Endometrial microvascular endothelial cells (primary cell): Measurements from ENCODE around the gene PCDHGB4. TPM values are rescaled to one million over a fixed set of nuclear protein-coding genes. Genes with fewer than 3 reads are reported as not detected.
"Not testable (repeated sequence)": the region's sequence is repeated elsewhere in the genome, so short reads cannot be mapped to it uniquely, and the experiment has no call there.

ENCODE experiments used
- in situ Hi-C: cut with HindIII; loops from 2 replicates; pipeline ENCODE4 v1.10.0; 2017; ENCODE audit warnings: low sequenced_read_pairs, low pct_unique_long_range_greater_than_20kb; ENCODE audit errors: inconsistent ontology term
- total RNA-seq: library from RNA; depleted of rRNA; stranded (reverse); fragments of >200 nt; gene quantifications from one replicate; pipeline ENCODE4 v1.2.3, GENCODE V29; 2015; ENCODE audit errors: inconsistent ontology term

PCDHGB4 gene
- total RNA-seq, 1 donor from 2014 or later: 2.4 TPM

- in situ Hi-C loops: no loop called here
Measured at GRCh38 chr5:141393267-141393666, 5.8 kb downstream of the PCDHGB4 start.

- in situ Hi-C loops: not testable (repeated sequence)
Measured at GRCh38 chr5:141394401-141395187, 7.1 kb downstream of the PCDHGB4 start.

- in situ Hi-C loops: not testable (repeated sequence)
Measured at GRCh38 chr5:141397756-141398551, 10.5 kb downstream of the PCDHGB4 start, which contains the start of gene PCDHGB5. PCDHGB5 (plus strand) TSS chr5:141397947; CDS start chr5:141398128, 181 bp downstream.

GRCh38 chr5:141398608-141399007 is 11.1 kb downstream of the PCDHGB4 start:
- in situ Hi-C loops: no loop called here

GRCh38 chr5:141399555-141400258 is 12.2 kb downstream of the PCDHGB4 start:
- in situ Hi-C loops: no loop called here

- in situ Hi-C loops: no loop called here
Measured at GRCh38 chr5:141402553-141403243, 15.2 kb downstream of the PCDHGB4 start, which contains the start of gene PCDHGA9. PCDHGA9 (plus strand) TSS chr5:141402778; CDS start chr5:141402953, 175 bp downstream.

GRCh38 chr5:141403387-141403786 is 15.9 kb downstream of the PCDHGB4 start:
- in situ Hi-C loops: no loop called here

- in situ Hi-C loops: not testable (repeated sequence)
Measured at GRCh38 chr5:141407790-141408505, 20.4 kb downstream of the PCDHGB4 start, which contains the start of gene PCDHGB6. PCDHGB6 (plus strand) TSS chr5:141408021; CDS start chr5:141408203, 182 bp downstream.

GRCh38 chr5:141409598-141410306 is 22.3 kb downstream of the PCDHGB4 start:
- in situ Hi-C loops: no loop called here

GRCh38 chr5:141411575-141411974 is 24.1 kb downstream of the PCDHGB4 start:
- in situ Hi-C loops: no loop called here

GRCh38 chr5:141412854-141413539 is 25.5 kb downstream of the PCDHGB4 start, which contains the start of gene PCDHGA10:
PCDHGA10 (plus strand) TSS chr5:141412987; CDS start chr5:141413176, 189 bp downstream.
- in situ Hi-C loops: no loop called here

GRCh38 chr5:141413540-141414069 is 26.1 kb downstream of the PCDHGB4 start:
- in situ Hi-C loops: no loop called here

GRCh38 chr5:141414548-141415274 is 27.2 kb downstream of the PCDHGB4 start:
- in situ Hi-C loops: not testable (repeated sequence)

GRCh38 chr5:141415275-141415618 is 27.7 kb downstream of the PCDHGB4 start:
- in situ Hi-C loops: not testable (repeated sequence)

- in situ Hi-C loops: not testable (repeated sequence)
Measured at GRCh38 chr5:141417494-141418172, 30.1 kb downstream of the PCDHGB4 start, which contains the start of gene PCDHGB7. PCDHGB7 (plus strand) TSS chr5:141417677; CDS start chr5:141417860, 183 bp downstream.
